GM21825 (cell line): ENCODE results near the gene SYNE1.
"Not testable (repeated sequence)": the region's sequence is repeated elsewhere in the genome, so short reads cannot be mapped to it uniquely, and the experiment has no call there.

Experiments used
- ATAC-seq: cut with Tn5 transposase; IDR thresholded peaks from one replicate; pipeline ENCODE4 v1.9.1; 2021; ENCODE audit warnings: mild to moderate bottlenecking, moderate library complexity; ENCODE audit not compliant: unreplicated experiment

SYNE1 gene, protein sequence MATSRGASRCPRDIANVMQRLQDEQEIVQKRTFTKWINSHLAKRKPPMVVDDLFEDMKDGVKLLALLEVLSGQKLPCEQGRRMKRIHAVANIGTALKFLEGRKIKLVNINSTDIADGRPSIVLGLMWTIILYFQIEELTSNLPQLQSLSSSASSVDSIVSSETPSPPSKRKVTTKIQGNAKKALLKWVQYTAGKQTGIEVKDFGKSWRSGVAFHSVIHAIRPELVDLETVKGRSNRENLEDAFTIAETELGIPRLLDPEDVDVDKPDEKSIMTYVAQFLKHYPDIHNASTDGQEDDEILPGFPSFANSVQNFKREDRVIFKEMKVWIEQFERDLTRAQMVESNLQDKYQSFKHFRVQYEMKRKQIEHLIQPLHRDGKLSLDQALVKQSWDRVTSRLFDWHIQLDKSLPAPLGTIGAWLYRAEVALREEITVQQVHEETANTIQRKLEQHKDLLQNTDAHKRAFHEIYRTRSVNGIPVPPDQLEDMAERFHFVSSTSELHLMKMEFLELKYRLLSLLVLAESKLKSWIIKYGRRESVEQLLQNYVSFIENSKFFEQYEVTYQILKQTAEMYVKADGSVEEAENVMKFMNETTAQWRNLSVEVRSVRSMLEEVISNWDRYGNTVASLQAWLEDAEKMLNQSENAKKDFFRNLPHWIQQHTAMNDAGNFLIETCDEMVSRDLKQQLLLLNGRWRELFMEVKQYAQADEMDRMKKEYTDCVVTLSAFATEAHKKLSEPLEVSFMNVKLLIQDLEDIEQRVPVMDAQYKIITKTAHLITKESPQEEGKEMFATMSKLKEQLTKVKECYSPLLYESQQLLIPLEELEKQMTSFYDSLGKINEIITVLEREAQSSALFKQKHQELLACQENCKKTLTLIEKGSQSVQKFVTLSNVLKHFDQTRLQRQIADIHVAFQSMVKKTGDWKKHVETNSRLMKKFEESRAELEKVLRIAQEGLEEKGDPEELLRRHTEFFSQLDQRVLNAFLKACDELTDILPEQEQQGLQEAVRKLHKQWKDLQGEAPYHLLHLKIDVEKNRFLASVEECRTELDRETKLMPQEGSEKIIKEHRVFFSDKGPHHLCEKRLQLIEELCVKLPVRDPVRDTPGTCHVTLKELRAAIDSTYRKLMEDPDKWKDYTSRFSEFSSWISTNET (N-terminal part only)

DNA sequence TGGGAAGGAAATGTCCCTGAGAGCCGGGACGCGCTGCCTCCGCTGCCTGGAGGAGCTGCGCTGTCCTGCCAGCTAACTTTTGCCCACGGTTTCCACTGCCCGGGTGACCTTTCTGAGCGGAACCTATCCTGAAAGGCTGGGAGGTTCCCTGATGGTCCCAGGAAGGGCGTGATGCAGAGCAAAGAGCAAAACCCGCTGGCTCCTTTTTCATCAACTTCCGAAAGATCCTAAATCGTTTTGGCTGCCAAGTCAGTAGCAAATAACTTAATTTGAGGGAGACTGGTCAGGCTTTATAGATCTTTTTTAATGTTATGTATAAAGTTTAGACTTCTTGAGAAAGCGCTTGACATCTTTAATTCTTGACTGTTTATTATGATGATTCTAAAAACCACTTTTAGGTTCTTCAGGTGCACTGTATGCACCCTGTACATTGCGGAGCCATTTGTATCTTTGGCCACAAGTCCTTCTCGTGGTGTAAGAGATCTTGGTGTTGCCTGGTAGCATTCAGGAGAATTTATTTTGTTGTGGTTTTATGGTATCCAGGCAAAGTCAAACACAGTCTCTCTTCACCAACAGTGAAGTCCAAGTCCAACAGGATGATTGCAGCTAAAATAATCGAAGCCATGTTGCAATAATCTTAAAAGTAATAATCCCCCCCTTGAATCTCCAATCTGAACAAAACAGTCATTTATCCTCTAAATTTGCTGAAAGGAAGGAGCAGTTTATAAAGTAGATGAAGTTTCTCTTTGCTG lies at the start of gene SYNE1:
Gene SYNE1, minus strand, starts transcription at position 67 of the 752 bp plus-strand sequence. CDS start 9,031 bp downstream, outside the sequence.
- no peak for ATAC-seq

DNA sequence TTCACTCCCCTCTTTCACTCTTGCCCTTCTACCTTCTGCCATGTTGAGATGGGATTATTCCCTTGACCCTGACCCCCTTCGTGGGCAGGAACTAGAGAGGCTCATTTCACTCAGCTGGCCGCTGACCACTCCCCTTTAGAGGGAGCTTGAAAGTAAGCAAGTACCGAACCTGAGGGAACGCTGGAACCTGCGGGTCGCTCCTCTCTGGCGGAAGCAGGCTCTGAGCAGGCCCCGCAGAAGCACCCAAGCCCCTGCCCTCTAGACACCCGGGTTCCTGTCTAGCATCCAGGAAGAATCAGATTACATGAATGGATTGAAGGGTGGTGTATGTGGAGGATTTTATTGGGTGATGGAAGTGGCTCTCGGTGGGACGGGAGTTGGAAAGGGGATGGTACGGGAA lies 48.7 kb upstream of the SYNE1 start:
- ATAC-seq = no peak

DNA sequence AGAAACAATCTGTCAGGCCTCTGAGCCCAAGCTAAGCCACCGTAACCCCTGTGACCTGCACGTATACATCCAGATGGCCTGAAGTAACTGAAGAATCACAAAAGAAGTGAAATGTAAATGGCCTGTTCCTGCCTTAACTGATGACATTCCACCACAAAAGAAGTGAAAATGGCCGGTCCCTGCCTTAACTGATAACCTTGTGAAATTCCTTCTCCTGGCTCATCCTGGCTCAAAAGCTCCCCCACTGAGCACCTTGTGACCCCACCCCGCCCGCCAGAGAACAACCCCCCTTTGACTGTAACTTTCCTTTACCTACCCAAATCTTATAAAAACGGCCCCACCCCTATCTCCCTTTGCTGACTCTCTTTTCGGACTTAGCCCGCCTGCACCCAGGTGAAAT lies 45.8 kb upstream of the SYNE1 start:
- ATAC-seq = not testable (repeated sequence)

DNA sequence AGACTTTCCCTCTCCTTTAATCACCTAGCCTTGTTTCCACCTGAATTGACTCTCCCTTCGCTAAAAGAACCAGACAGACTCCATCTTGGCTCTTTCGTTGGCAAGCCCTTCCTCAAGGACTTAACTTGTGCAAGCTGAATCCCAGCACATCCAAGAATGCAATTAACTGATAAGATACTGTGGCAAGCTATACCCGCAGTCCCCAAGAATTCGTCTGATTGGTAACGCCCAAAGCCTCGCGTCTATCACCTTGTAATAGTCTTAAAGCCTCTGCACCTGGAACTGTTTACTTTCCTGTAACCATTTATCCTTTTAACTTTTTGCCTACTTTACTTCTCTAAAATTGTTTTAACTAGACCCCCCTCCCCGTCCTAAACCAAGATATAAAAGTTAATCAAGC lies 45.0 kb upstream of the SYNE1 start:
- no peak for ATAC-seq

DNA sequence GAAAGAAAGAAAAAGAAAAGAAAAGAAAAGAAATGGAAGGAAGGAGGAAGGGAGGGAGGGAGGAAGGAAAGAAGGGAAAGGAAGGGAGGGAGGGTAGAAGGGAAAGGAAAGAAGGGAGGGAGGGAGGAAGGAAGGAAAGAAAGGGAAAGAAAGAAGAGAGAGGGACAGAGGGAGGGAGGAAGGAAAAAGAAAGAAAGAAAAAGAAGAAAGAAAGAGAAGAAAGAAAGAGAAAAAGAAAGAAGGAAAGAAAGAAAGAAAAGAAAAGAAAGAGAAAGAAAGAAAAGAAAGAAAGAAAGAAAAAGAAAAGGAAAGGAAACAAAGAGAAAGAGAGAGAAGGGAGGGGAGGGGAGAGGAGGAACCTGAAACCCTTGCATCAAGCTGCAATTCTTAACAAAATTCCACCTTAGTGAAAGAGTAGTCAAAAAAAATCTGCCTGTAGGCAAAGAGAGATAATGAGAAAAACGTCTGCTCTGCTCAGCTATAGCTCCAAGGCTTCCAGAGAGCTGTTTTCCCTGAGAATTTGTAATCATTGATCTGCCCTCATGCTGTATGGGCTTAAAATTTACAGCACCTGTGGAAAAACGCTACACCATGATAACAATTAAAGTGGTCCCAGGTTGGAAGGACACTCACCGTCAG lies 43.8 kb upstream of the SYNE1 start:
- no peak for ATAC-seq

DNA sequence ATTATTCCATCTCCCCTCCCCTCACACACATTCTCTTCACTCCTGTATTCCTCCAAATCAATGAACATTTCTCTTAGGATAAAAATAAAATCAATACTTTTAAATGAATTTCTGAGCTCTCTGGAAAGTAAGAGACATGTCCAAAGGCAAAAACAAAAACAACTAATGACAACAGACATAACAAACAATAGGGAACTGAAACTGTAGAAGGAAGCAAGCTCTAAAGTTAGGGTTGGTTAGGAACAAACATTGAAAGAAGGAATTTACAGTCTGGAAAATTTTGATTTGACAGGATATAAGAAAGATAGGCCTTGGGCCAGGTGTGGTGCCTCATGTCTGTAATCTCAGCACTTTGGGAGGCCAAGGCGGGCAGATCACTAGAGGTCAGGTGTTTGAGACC lies 43.0 kb upstream of the SYNE1 start:
- no peak for ATAC-seq

DNA sequence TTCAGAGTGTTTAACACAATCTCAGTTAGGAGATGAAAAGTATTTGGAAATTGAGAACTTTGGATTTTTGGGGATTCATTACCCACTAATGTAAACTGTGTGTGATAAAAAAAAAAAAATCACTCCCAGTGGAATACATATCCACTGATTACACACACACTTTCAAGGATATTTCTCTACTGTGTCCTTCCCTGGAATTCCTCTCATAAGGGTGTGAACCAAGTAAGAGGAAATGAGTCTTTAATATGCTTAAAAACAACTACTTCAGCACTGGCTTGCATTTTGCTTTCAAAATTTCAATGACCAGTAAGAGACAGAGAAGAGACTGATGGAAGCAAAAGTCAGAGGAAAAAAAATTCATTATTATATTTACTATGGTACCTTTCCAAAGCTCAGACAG lies 36.1 kb upstream of the SYNE1 start:
- ATAC-seq = no peak

DNA sequence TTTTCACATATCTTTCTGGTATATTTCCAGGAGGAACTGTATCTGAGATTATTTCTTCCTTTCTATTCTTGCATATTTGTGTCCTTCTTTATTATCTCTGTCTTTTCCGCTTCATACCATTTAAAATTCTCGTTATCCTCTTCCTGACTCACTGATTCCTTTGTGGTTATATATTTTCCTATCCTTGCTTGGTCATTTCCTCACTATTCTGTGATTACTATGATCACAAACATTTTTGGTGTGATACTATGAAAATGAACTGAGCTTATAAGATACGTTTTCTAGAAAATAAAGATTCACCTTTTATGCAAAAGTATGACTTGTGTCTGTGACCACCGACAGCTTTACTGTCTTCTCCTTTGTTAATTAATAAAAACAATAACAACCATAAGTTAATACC lies 34.0 kb upstream of the SYNE1 start:
- no peak for ATAC-seq

DNA sequence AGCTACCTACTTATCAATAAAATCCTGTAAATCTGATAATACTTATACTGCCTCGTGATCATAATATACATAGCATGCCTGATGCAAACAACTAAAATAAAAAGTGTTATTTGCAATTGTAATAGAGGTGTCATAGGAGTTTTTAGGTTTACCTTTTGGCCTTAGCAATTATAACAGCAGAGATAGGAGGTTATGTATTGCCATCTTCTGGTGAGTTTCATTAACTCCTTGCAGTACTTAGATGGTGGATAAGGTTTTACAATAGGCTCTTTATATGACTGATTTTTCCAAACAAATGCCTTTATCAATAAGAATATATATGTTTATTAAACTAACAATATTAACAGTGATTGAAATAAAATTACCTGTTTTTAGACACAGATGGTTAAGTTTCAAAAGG lies 32.7 kb upstream of the SYNE1 start:
- ATAC-seq = no peak

DNA sequence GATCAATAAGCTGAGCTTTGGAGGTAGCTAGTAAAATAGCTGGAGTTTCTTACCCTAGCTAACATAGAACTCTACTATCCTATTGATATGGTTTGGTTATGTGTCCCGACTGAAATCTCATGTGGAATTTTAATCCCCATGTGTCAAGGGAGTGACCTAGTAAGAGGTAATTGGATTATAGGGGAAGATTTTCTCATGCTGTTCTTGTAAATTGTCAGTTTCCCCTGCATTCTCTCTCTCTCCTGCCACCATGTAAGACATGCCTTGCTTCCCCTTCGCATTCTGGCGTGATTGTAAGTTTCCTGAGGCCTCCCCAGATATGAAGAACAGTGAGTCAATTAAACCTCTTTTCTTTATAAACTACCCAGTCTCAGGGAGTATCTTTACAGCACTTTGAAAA lies 24.6 kb upstream of the SYNE1 start:
- no peak for ATAC-seq

DNA sequence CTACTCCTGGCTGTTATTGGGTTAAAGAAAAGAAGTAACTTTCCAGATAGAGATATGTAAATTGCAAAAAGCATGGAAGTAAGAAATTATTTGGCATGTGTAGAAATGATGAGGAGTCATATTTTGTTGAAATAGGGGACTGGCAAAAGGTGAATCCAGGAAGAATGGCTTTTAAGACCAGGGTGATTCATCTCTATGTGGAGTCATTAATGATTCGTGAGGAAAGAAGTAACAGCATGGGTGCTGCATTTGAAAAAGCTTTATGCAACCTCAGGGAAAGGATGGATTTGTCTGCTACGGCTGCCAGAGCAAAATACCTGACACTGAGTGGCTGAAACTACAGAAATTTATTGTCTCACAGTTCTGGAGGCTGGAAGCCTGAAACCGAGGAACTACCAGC lies 14.8 kb upstream of the SYNE1 start:
- ATAC-seq = no peak

DNA sequence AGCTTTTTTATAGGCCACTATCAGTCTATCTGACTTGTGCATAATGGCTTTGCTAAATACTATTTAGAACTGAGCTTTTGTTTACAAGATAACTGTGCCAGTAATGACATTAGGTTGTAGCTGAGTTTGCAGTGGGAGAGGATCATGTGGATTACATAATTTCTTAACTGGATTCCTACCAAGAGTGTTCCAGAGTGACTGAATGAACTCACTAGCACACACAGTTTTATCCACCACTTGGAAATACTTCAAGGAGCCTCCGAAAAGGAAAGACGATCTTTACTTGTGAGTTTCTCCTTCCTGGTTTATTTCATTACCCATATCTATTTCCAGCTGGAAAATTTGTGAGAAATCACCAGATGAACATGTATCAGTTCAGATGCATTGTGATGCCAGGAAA lies 10.9 kb upstream of the SYNE1 start:
- ATAC-seq = no peak

DNA sequence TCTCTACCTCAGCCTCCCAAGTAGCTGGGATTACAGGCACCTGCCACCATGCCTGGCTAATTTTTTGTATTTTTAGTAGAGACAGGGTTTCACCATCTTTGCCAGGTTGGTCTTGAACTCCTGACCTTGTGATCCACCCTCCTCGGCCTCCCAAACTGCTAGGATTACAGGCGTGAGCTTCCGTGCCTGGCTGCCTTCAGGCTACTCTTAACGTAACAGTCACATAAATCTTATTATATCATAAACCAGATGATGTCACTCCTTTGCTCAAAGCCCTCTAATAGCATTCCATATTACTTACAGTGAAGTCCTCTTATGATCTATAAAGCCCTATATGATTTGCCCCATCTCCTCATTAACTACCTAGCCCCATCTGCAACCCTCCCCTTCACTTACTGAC lies 9.6 kb upstream of the SYNE1 start:
- ATAC-seq = not testable (repeated sequence)

DNA sequence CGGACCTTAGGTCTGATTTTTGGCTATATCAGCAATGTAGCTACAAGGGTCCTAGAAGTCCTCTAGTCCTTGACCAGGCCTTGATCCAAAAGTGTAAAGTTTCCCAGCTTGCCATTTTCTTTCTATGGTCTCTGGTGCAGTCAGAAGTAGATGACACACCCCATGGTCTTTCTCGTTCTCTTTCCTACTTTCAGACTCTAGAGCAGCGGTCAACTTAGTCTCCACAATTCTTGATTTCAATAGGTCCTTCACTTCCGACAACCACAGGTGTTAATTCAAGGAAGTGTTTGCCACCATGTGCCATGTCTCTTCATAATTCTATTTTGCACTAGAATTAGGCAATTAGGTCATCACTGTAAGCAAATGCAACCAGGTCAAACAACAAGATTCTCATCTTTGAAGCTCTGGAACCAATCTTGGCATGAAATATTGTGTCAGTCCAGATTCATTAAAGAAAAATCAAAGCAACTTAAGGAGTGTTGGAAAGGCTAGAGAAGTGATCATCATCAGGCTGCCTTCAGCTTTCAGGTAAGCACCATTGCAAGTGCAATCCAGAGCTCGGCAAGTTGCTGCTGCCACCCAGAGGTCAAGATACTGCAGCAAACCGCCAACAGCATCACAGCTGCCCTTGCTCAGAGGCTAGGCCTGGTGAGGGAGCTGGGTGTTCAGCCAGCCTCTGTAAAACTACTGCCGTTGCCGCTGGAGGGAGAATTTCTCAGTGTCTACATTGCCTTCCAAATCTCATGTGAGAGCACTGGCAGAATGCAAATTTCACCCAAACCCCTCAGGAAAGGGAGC lies 5.6 kb upstream of the SYNE1 start:
- no peak for ATAC-seq

DNA sequence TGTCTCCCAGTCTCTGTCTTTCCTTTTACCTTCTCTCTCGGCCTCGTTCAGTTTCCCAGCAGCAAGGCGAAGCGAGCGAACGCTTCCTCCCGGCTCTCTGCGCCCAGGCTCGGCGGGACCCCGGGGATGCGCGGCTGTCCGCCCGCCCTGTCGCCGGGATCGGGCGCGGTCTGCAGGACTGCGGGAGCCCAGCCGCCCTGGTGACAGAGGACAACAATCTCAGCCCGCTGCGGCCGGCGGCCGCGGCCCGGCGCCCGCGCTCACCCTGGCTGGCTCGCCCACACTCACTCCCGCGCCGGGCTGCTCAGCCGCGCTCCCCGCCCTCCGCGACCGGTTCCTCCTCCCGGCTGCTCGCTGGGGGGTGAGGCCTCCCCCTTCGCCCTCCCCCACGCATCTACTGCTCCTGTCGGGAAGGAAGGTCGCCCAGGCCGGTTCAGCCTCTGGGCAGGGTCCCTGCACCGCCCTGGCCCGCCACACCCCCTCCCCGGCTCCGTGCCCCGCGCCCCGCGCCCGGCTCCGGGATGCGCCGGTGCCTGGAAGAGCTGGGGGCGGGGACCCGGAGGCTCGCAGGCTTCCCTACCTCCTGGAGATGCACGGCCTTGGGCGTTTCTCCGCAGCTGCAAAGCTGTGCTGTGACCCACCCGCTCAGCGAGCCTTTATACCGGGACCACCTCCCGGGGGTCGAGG lies 410 bp downstream of the SYNE1 start:
- ATAC-seq = no peak

DNA sequence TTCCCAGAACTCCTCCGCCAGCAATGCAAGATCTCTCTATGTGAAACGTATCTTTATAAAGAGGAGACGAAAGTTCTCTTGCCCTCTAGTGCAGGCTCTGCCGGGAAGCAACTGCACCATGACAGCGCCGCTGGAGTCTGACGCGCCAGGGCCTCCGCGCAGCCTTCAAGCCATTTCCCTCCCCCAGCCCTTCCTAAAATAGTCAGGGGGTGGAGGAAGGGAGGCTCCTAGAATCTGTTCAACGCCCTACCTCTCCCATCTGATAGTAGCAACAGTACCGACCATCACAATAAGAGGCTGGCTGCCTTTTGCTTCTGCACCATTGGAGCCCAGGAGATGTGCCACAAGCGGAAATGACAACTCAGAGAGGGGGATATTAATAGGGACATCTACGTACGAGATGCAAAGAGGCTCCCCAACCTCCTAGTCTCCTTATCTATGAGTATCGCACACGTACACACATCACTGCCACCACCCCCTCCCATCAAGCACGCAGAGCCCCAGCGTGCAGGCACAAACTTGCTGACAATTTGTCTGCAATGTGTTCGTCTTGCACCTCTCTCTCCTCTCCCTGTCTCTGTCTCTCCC lies 1.0 kb downstream of the SYNE1 start:
- no peak for ATAC-seq

DNA sequence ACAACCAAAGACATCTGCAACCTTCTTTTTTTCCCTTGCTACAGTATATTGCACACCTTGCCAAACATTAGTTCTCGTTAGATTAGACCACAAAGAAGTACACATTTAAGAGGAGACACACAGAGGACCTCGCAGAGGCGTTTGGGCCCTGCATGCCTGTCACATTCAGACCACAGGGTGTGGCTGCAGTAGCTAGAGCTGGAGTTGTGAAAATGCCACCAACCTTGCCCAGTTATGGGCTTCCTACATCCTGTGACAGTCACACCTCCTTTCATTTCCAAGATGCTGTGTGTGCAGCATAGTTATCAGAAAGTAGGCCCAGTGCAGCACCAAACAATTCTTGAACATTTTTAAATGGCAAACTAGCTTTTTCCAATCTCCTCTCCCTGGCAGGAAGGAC lies 2.4 kb downstream of the SYNE1 start:
- ATAC-seq = no peak

DNA sequence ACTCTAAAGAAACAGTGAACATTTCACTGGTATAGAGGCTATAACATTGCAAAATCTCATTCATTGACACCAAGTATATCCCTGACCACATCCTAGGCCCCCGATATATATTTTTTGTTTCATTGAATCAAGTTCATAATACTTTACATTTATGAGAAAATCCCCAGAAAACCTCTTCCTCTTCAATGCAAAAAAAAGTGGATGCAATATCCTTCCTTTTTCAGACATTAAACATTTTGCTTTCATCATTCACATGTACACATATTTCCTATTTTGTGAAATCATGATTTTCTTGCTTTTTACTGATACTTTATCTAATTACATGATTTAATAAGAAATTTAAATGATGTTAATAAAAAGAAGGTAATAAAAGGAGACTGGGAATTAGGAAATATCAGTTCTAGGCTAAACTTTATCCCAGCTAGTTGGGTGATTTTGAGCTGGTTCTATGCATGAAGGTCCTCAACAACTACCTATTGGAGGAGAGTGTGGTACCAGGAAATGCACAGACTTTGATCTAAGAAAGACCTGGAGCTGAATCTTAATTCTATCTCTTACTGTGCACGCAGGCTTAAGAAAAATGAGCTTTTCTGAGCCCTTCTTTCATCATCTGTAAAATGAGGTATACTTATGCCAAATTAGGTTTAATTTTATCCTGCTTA lies 4.9 kb downstream of the SYNE1 start:
- no peak for ATAC-seq
